Right lobe of liver (tissue), 4 donors: ENCODE measurements around the gene ELMO1.

Experiments used
- POLR2A ChIP-seq: fragments of 450-650 bp; IDR thresholded peaks from one replicate; pipeline ENCODE4 v1.6.1; 2017; ENCODE audit warnings: antibody characterized with exemption, mild to moderate bottlenecking
- TF ChIP-seq, protein P1 (sequence below), 4 donors: fragments of 200-600 bp in 3 of 4; fragments of 450-650 bp in 1 of 4; IDR thresholded peaks; one replicate each; pipeline versions ENCODE4 v1.5.1 to v1.8.0; 2016 to 2022; ENCODE audit warnings: antibody characterized with exemption in 4 of 4, mild to moderate bottlenecking in 2 of 4
- donor health status: DM: no; HTN: no; CAD: no.
- donor health status: DM: no; HTN: no; CAD: no.
- donor health status: DM: no; HTN: yes; CAD: no.

DNA sequence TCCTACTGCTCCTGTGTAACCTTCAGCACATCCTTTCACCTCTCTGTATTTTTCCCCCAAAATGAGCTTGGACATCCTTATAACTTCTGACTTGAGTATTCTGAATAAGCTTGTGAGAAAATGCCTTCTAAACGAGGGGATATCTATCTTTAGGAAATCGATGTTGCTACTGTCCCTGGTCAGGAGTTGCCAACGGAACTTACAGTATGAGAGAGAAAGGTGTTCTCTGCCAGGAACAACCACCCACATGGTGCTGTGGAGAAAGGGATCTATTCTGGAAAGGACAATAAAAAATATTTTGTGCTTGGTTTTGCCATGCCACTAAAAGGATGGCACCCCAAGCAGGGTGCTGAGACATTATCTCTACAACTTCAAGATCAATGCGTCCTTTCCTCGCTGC, 537.8 kb downstream of the ELMO1 start:
- TF ChIP-seq, protein P1, sequence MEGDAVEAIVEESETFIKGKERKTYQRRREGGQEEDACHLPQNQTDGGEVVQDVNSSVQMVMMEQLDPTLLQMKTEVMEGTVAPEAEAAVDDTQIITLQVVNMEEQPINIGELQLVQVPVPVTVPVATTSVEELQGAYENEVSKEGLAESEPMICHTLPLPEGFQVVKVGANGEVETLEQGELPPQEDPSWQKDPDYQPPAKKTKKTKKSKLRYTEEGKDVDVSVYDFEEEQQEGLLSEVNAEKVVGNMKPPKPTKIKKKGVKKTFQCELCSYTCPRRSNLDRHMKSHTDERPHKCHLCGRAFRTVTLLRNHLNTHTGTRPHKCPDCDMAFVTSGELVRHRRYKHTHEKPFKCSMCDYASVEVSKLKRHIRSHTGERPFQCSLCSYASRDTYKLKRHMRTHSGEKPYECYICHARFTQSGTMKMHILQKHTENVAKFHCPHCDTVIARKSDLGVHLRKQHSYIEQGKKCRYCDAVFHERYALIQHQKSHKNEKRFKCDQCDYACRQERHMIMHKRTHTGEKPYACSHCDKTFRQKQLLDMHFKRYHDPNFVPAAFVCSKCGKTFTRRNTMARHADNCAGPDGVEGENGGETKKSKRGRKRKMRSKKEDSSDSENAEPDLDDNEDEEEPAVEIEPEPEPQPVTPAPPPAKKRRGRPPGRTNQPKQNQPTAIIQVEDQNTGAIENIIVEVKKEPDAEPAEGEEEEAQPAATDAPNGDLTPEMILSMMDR (IDR thresholded peaks at IDR 0.05), result no peak
- no peak for TF ChIP-seq POLR2A
